Measurements from ENCODE around the gene SHISA8.
"Not testable (repeated sequence)": the region's sequence is repeated elsewhere in the genome, so short reads cannot be mapped to it uniquely, and the experiment has no call there.

SHISA8 gene

GRCh38 chr22:41915035-41915785 lies at the start of gene SHISA8:
Gene SHISA8, minus strand, starts transcription at chr22:41915074. Its CDS starts 407 bp downstream, at chr22:41914667.
- no peak for DNase-seq
- in situ Hi-C loops (cut with MboI; ENCODE audit: low pct_unique_long_range_greater_than_20kb, low sequenced_read_pairs) = no loop called here

GRCh38 chr22:41964112-41964491 lies 49.2 kb upstream of the SHISA8 start:
- in situ Hi-C loops (cut with MboI; ENCODE audit: low pct_unique_long_range_greater_than_20kb, low sequenced_read_pairs) = no loop called here
- no peak for DNase-seq

- in situ Hi-C loops (cut with MboI; ENCODE audit: low pct_unique_long_range_greater_than_20kb, low sequenced_read_pairs) = no loop called here
- DNase-seq = no peak
These were observed 48.7 kb upstream of the SHISA8 start for GRCh38 chr22:41963453-41964111.

- in situ Hi-C loops (cut with MboI; ENCODE audit: low pct_unique_long_range_greater_than_20kb, low sequenced_read_pairs) = no loop called here
- DNase-seq = no peak
These were observed 43.2 kb upstream of the SHISA8 start for GRCh38 chr22:41957941-41958556.

- no peak for DNase-seq
- in situ Hi-C loops (cut with MboI; ENCODE audit: low pct_unique_long_range_greater_than_20kb, low sequenced_read_pairs) = no loop called here
These were observed 37.8 kb upstream of the SHISA8 start for GRCh38 chr22:41952713-41953112.

- no peak for DNase-seq
These were observed 37.1 kb upstream of the SHISA8 start, which contains the start of gene SMIM45 for GRCh38 chr22:41951898-41952474. Gene SMIM45, plus strand, starts transcription at chr22:41952150.

GRCh38 chr22:41949297-41949965 lies 34.6 kb upstream of the SHISA8 start:
- no peak for DNase-seq
- in situ Hi-C loops (cut with MboI; ENCODE audit: low pct_unique_long_range_greater_than_20kb, low sequenced_read_pairs) = no loop called here

More at GRCh38 chr22:41951898-41952474, 37.1 kb upstream of the SHISA8 start, which contains the start of gene SMIM45:
- in situ Hi-C loops (cut with MboI; ENCODE audit: low pct_unique_long_range_greater_than_20kb, low sequenced_read_pairs) = no loop called here

GRCh38 chr22:41948928-41949296 lies 34.0 kb upstream of the SHISA8 start:
- DNase-seq; in situ Hi-C loops (cut with MboI; ENCODE audit: low pct_unique_long_range_greater_than_20kb, low sequenced_read_pairs): not testable (repeated sequence)

GRCh38 chr22:41948142-41948541 lies 33.3 kb upstream of the SHISA8 start:
- in situ Hi-C loops (cut with MboI; ENCODE audit: low pct_unique_long_range_greater_than_20kb, low sequenced_read_pairs) = no loop called here
- no peak for DNase-seq

- no peak for DNase-seq
- in situ Hi-C loops (cut with MboI; ENCODE audit: low pct_unique_long_range_greater_than_20kb, low sequenced_read_pairs) = no loop called here
These were observed 32.7 kb upstream of the SHISA8 start for GRCh38 chr22:41947424-41948080.

GRCh38 chr22:41946629-41947423 lies 32.0 kb upstream of the SHISA8 start, which contains the start of gene CENPM:
Gene CENPM, minus strand, starts transcription at chr22:41947152. Its CDS starts 76 bp downstream, at chr22:41947076.
- in situ Hi-C loops (cut with MboI; ENCODE audit: low pct_unique_long_range_greater_than_20kb, low sequenced_read_pairs) = no loop called here
- DNase-seq = peak; percentile 97

GRCh38 chr22:41943661-41944209 lies 28.9 kb upstream of the SHISA8 start:
- DNase-seq = no peak
- in situ Hi-C loops (cut with MboI; ENCODE audit: low pct_unique_long_range_greater_than_20kb, low sequenced_read_pairs) = no loop called here

- DNase-seq = peak; percentile 87
- in situ Hi-C loops (cut with MboI; ENCODE audit: low pct_unique_long_range_greater_than_20kb, low sequenced_read_pairs) = no loop called here
These were observed 26.2 kb upstream of the SHISA8 start for GRCh38 chr22:41940832-41941765.

- no peak for DNase-seq
- in situ Hi-C loops (cut with MboI; ENCODE audit: low pct_unique_long_range_greater_than_20kb, low sequenced_read_pairs) = no loop called here
These were observed 25.3 kb upstream of the SHISA8 start for GRCh38 chr22:41939981-41940831.

GRCh38 chr22:41936894-41937169 lies 22.0 kb upstream of the SHISA8 start:
- in situ Hi-C loops (cut with MboI; ENCODE audit: low pct_unique_long_range_greater_than_20kb, low sequenced_read_pairs) = no loop called here
- DNase-seq = no peak

- DNase-seq = no peak
- in situ Hi-C loops (cut with MboI; ENCODE audit: low pct_unique_long_range_greater_than_20kb, low sequenced_read_pairs) = no loop called here
These were observed 20.6 kb upstream of the SHISA8 start for GRCh38 chr22:41935509-41935908.
